ENCODE results near the gene TRPM6.

The TRPM6 gene

GRCh38 chr9:74729136-74729695 is 158.5 kb downstream of the TRPM6 start:
- no peak for TF ChIP-seq CTCF (IDR thresholded peaks at IDR 0.05; ENCODE audit: control extremely low read depth, extremely low read depth, low read depth, missing control alignments)
- POLR2A ChIA-PET: no interaction called here
- CTCF ChIA-PET: interaction anchor here (1.6 kb wide), 1 partner anchor 335 kb away, joined by 3 read pairs; no protein-coding TSS in a partner anchor
- no peak for DNase-seq (ENCODE audit: extremely low spot score)

GRCh38 chr9:74728176-74728575 is 159.5 kb downstream of the TRPM6 start:
- DNase-seq (ENCODE audit: extremely low spot score): no peak
- no peak for TF ChIP-seq CTCF (IDR thresholded peaks at IDR 0.05; ENCODE audit: control extremely low read depth, extremely low read depth, low read depth, missing control alignments)
- ChIA-PET POLR2A (no interaction called here), CTCF (no interaction called here)

- TF ChIP-seq CTCF (IDR thresholded peaks at IDR 0.05; ENCODE audit: control extremely low read depth, extremely low read depth, low read depth, missing control alignments): no peak
- no peak for DNase-seq (ENCODE audit: extremely low spot score)
- ChIA-PET CTCF (interaction anchor here (1.2 kb wide), 2 partner anchors 9 to 14 kb away, joined by 3 to 4 read pairs; no protein-coding TSS in a partner anchor), POLR2A (no interaction called here)
Observed at GRCh38 chr9:74726581-74726980, 161.1 kb downstream of the TRPM6 start.

- no peak for TF ChIP-seq CTCF (IDR thresholded peaks at IDR 0.05; ENCODE audit: control extremely low read depth, extremely low read depth, low read depth, missing control alignments)
- CTCF ChIA-PET: no interaction called here
- POLR2A ChIA-PET: no interaction called here
- DNase-seq (ENCODE audit: extremely low spot score): no peak
Observed at GRCh38 chr9:74724317-74724716, 163.4 kb downstream of the TRPM6 start.

DNA sequence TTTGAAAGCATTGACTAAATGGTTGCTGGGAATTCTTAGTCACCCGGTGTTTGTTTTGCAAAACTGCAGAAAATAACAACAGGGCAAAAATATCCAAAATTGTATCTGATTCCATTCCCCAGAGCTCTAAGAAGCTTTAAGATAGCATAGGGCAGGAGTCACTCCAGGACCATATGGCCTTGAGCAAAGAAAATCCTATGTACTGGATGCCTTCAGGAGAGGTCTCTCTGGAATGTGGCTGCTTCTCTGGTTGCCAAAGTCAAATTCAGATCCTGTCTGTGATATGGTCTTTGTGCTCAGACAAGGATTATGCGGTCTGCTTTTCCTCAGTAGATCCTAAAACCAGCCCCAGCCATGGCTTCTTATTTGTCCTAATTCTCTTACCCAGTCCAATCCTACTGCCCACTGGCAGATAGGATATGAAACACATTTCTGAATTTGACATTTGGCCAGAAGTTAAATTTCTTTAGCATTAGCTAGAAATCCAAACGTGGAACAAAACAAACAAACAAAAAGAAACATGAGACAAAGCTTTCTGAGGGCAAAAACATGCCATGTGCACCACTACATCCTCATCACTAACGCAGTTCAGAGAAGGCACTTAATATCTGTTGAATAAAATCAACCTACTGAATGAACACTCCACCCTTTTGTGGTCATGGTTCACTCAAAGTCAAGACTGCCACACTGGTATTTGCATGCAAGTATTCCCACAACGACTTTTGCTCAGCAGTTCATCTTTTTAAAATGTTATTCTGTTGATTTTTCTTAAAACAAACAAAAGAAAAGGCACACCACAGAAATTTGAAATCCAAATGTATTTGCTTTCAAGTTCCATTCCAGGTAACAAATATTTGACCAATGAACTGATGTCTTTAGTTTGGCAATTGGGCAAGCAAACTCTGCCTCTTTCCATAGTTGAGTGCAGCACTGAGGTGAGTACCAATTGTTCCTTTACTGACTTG is 165.7 kb downstream of the TRPM6 start:
- CTCF ChIA-PET: interaction anchor here (1.2 to 1.3 kb wide), 2 partner anchors 8 to 10 kb away, joined by 3 to 6 read pairs; no protein-coding TSS in a partner anchor
- no peak for DNase-seq (ENCODE audit: extremely low spot score)
- POLR2A ChIA-PET: no interaction called here
- TF ChIP-seq CTCF (IDR thresholded peaks at IDR 0.05; ENCODE audit: control extremely low read depth, extremely low read depth, low read depth, missing control alignments): no peak

- ChIA-PET CTCF (no interaction called here), POLR2A (no interaction called here)
- TF ChIP-seq CTCF (IDR thresholded peaks at IDR 0.05; ENCODE audit: control extremely low read depth, extremely low read depth, low read depth, missing control alignments): no peak
- no peak for DNase-seq (ENCODE audit: extremely low spot score)
Observed at GRCh38 chr9:74719306-74719705, 168.4 kb downstream of the TRPM6 start.

All from GM10248 (cell line).